GM23338 (cell line): Measurements from ENCODE around the gene RGS3. TPM values are rescaled to one million over a fixed set of nuclear protein-coding genes. Genes with fewer than 3 reads are reported as not detected.

Experiments used
- ATAC-seq: fragments of 200-7000 bp; cut with Tn5 transposase; 3 replicates; pipeline ENCODE4 v1.9.1; 2020
- DNase-seq: peaks from one replicate; pipeline ENCODE4 v3.0.0-alpha.2; 2015; ENCODE audit warnings: low spot score
- H2AFZ ChIP-seq: fragments of 200-600 bp; sonication (generic); 2 replicates; pipeline ENCODE4 v1.8.0; 2016; ENCODE audit warnings: antibody characterized with exemption, mild to moderate bottlenecking, moderate library complexity
- H3F3A ChIP-seq: fragments of 200-600 bp; sonication (generic); replicated peaks from 2 replicates; pipeline ENCODE4 v1.8.0; 2017; ENCODE audit warnings: antibody characterized with exemption, mixed run types, low read depth
- H3K27ac ChIP-seq: fragments of 200-600 bp; sonication (generic); 2 replicates; pipeline ENCODE4 v1.6.1; 2016; ENCODE audit warnings: low read depth
- H3K27me3 ChIP-seq: fragments of 200-600 bp; sonication (generic); 2 replicates; pipeline ENCODE4 v1.8.0; 2016; ENCODE audit warnings: mild to moderate bottlenecking, mixed run types, moderate library complexity; ENCODE audit not compliant: insufficient read depth
- H3K36me3 ChIP-seq: fragments of 200-600 bp; sonication (generic); 2 replicates; pipeline ENCODE4 v1.8.0; 2016; ENCODE audit warnings: mild to moderate bottlenecking; ENCODE audit not compliant: insufficient read depth
- H3K4me1 ChIP-seq: fragments of 200-600 bp; sonication (generic); 2 replicates; pipeline ENCODE4 v1.8.0; 2016; ENCODE audit warnings: mild to moderate bottlenecking, moderate library complexity; ENCODE audit not compliant: insufficient read depth
- H3K4me2 ChIP-seq: fragments of 200-600 bp; sonication (generic); 2 replicates; pipeline ENCODE4 v1.7.1; 2017; ENCODE audit warnings: mixed run types
- H3K4me3 ChIP-seq: fragments of 200-600 bp; sonication (generic); 2 replicates; pipeline ENCODE4 v1.6.1; 2016; ENCODE audit warnings: mixed run types
- H3K79me2 ChIP-seq: fragments of 200-600 bp; sonication (generic); replicated peaks from 2 replicates; pipeline ENCODE4 v1.8.0; 2017; ENCODE audit warnings: mild to moderate bottlenecking; ENCODE audit not compliant: insufficient read depth
- H3K9me2 ChIP-seq: fragments of 200-600 bp; sonication (generic); 2 replicates; pipeline ENCODE4 v1.8.0; 2017; ENCODE audit not compliant: insufficient read depth
- H4K20me1 ChIP-seq: fragments of 200-600 bp; sonication (generic); replicated peaks from 2 replicates; pipeline ENCODE4 v1.8.0; 2017; ENCODE audit warnings: mild to moderate bottlenecking; ENCODE audit not compliant: insufficient read depth
- H3K27ac Mint-ChIP-seq: 2 replicates; pipeline ENCODE4 v1.8.0; 2020; ENCODE audit warnings: inconsistent platforms, mild to moderate bottlenecking, moderate library complexity, mixed read lengths
- H3K27me3 Mint-ChIP-seq: 3 replicates; pipeline ENCODE4 v1.8.0; 2022; ENCODE audit warnings: low read depth, mild to moderate bottlenecking, moderate library complexity, mixed read lengths, inconsistent platforms; ENCODE audit not compliant: insufficient read depth, poor library complexity
- H3K36me3 Mint-ChIP-seq: 3 replicates; pipeline ENCODE4 v1.8.0; 2021; ENCODE audit warnings: low read depth, mild to moderate bottlenecking, inconsistent platforms, moderate library complexity, mixed read lengths
- H3K4me1 Mint-ChIP-seq: 3 replicates; pipeline ENCODE4 v1.8.0; 2020; ENCODE audit warnings: mild to moderate bottlenecking, inconsistent platforms, mixed read lengths
- H3K4me3 Mint-ChIP-seq: 3 replicates; pipeline ENCODE4 v1.8.0; 2021; ENCODE audit warnings: moderate library complexity, mild to moderate bottlenecking, inconsistent platforms, mixed read lengths
- H3K9me3 Mint-ChIP-seq: 3 replicates; pipeline ENCODE4 v1.8.0; 2020; ENCODE audit warnings: moderate library complexity, mild to moderate bottlenecking, inconsistent platforms, mixed read lengths
- CREB1 ChIP-seq: fragments of 250-450 bp; sonication (Bioruptor Pico); IDR thresholded peaks from 2 replicates; pipeline ENCODE4 v1.5.0; 2020; ENCODE audit warnings: low read depth, mild to moderate bottlenecking, moderate library complexity
- ETS1 ChIP-seq: IDR thresholded peaks from 2 replicates; pipeline ENCODE4 v1.6.1; 2016; ENCODE audit warnings: antibody characterized with exemption
- EZH2 ChIP-seq: fragments of 200-600 bp; sonication (generic); IDR thresholded peaks from one replicate; pipeline ENCODE4 v1.8.0; 2017; ENCODE audit warnings: antibody characterized with exemption, mild to moderate bottlenecking, low read depth; ENCODE audit not compliant: unreplicated experiment
- JUNB ChIP-seq: IDR thresholded peaks from one replicate; pipeline ENCODE4 v1.6.1; 2016; ENCODE audit warnings: antibody characterized with exemption; ENCODE audit not compliant: unreplicated experiment
- NANOG ChIP-seq: IDR thresholded peaks from 2 replicates; pipeline ENCODE4 v1.6.1; 2016; ENCODE audit warnings: antibody characterized with exemption, borderline replicate concordance
- POLR2AphosphoS5 ChIP-seq: IDR thresholded peaks from 2 replicates; pipeline ENCODE4 v1.6.1; 2016; ENCODE audit warnings: antibody characterized with exemption, low read depth
- ZNF114 ChIP-seq: fragments of 250-450 bp; sonication (Bioruptor Pico); IDR thresholded peaks from 2 replicates; pipeline ENCODE4 v1.5.0; 2020; ENCODE audit warnings: mild to moderate bottlenecking, moderate library complexity
- ZNF331 ChIP-seq: fragments of 250-450 bp; sonication (Bioruptor Pico); IDR thresholded peaks from 2 replicates; pipeline ENCODE4 v1.5.0; 2020; ENCODE audit warnings: low read depth, mild to moderate bottlenecking, moderate library complexity
- polyA plus RNA-seq: library from polyadenylated mRNA; unstranded; fragments of >200 nt; fragmentation: Nextera tagmentation; extraction: Ambion mirVana; gene quantifications from 2 replicates; pipeline ENCODE4 v1.2.1, GENCODE V29; 2016
- total RNA-seq: library from RNA; depleted of rRNA; stranded (reverse); fragments of >200 nt; shearing (Covaris generic); gene quantifications from 2 replicates; pipeline ENCODE4 v1.2.3, GENCODE V29; 2014
- TF ChIP-seq, protein P1 (sequence below), 2 experiments: fragments of 200-600 bp in 1 of 2; sonication (generic) in 1 of 2; conservative IDR thresholded peaks; 2 replicates each; pipeline versions ENCODE4 v1.5.1 to v1.6.1; 2016 to 2017; ENCODE audit warnings: antibody characterized with exemption in 2 of 2, low read depth in 2 of 2, mild to moderate bottlenecking in 2 of 2, moderate library complexity in 1 of 2
- TF ChIP-seq, protein P2 (sequence below): IDR thresholded peaks from one replicate; pipeline ENCODE4 v1.6.1; 2018; ENCODE audit warnings: antibody characterized with exemption; ENCODE audit not compliant: unreplicated experiment

Gene RGS3
- total and polyA plus RNA-seq, 2 experiments from 2014 or later = 14.2 to 24.3 TPM

- TF ChIP-seq, protein P1, sequence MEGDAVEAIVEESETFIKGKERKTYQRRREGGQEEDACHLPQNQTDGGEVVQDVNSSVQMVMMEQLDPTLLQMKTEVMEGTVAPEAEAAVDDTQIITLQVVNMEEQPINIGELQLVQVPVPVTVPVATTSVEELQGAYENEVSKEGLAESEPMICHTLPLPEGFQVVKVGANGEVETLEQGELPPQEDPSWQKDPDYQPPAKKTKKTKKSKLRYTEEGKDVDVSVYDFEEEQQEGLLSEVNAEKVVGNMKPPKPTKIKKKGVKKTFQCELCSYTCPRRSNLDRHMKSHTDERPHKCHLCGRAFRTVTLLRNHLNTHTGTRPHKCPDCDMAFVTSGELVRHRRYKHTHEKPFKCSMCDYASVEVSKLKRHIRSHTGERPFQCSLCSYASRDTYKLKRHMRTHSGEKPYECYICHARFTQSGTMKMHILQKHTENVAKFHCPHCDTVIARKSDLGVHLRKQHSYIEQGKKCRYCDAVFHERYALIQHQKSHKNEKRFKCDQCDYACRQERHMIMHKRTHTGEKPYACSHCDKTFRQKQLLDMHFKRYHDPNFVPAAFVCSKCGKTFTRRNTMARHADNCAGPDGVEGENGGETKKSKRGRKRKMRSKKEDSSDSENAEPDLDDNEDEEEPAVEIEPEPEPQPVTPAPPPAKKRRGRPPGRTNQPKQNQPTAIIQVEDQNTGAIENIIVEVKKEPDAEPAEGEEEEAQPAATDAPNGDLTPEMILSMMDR (conservative IDR thresholded peaks at IDR 0.05; ENCODE audit: low read depth in 2 of 2) = no peak
- TF ChIP-seq ETS1 (no peak), JUNB (no peak), ZNF114 (CRISPR knock-in tag) (no peak), NANOG (no peak), POLR2AphosphoS5 (no peak)
These were observed 136.1 kb downstream of the RGS3 start (continued) for GRCh38 chr9:113599646-113600022.

DNA sequence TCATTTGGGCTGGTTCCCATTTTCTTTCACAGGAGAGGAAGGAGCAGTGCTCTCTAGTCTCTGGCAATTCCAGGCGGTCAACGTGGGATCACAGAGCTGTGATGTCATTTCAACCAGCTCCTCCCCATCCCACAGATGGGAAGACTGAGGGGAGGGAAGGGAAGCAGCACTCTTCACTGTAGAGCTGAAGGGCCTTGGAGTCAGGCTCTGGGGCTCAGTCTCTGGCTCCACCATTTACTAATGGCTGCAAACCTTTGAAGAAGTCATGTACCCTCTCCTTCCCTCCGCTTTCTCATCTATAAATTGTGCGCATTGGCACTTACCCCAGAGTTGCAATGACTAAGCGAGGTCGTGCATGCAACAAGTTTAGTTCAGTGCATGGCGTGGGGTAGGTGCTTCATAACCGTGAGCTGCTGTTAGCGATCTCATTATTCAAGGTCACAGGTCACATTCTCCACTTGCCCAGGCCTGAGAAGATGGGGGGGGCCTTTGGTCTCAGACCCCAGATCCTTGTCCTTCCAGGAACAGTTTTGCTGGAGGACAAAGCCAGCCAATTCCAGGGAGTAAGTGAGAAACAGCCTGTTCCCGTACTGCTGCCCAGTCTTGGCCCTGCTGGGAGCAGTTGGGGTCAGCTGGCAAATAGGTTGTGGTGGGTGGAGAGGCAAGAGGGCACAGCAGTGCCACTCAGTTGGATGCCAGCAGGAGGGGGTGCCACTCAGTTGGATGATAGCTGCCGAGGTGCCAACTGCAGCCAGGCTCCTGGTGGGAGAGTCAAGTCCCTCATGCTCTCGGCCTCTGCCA lies 136.7 kb downstream of the RGS3 start:
- H3K27me3 Mint-ChIP-seq = peaks cover 9% of the 10 kb centered on the region
- no peaks in the 10 kb centered on the region for H3K79me2 ChIP-seq
- no peaks in the 10 kb centered on the region for H3K27me3 ChIP-seq
- no peak overlapping the region for H3K27ac Mint-ChIP-seq
- H3K9me2 ChIP-seq = no peaks in the 10 kb centered on the region
- no peaks in the 10 kb centered on the region for H3K9me3 Mint-ChIP-seq
- peaks cover 13% of the 10 kb centered on the region for H3K36me3 Mint-ChIP-seq
- H3K27ac ChIP-seq = no peak overlapping the region
- no peak overlapping the region for H2AFZ ChIP-seq
- H3K4me1 Mint-ChIP-seq = peaks cover 41% of the 10 kb centered on the region
- DNase-seq = no peak
- peaks cover 20% of the 10 kb centered on the region for H3K4me1 ChIP-seq
- H3F3A ChIP-seq = 0 out of 2 replicates have a peak, but pooled peaks cover 4% of the 10 kb centered on the region
- H3K4me3 ChIP-seq = no peak overlapping the region
- H4K20me1 ChIP-seq = no peaks in the 10 kb centered on the region
- no peaks in the 10 kb centered on the region; the same call in 1 of the 2 replicates for H3K36me3 ChIP-seq
- TF ChIP-seq JUNB (no peak), EZH2 (no peak), ZNF331 (CRISPR knock-in tag) (no peak), ZNF114 (CRISPR knock-in tag) (no peak), ETS1 (no peak), CREB1 (CRISPR knock-in tag) (no peak)
- TF ChIP-seq, protein P2, sequence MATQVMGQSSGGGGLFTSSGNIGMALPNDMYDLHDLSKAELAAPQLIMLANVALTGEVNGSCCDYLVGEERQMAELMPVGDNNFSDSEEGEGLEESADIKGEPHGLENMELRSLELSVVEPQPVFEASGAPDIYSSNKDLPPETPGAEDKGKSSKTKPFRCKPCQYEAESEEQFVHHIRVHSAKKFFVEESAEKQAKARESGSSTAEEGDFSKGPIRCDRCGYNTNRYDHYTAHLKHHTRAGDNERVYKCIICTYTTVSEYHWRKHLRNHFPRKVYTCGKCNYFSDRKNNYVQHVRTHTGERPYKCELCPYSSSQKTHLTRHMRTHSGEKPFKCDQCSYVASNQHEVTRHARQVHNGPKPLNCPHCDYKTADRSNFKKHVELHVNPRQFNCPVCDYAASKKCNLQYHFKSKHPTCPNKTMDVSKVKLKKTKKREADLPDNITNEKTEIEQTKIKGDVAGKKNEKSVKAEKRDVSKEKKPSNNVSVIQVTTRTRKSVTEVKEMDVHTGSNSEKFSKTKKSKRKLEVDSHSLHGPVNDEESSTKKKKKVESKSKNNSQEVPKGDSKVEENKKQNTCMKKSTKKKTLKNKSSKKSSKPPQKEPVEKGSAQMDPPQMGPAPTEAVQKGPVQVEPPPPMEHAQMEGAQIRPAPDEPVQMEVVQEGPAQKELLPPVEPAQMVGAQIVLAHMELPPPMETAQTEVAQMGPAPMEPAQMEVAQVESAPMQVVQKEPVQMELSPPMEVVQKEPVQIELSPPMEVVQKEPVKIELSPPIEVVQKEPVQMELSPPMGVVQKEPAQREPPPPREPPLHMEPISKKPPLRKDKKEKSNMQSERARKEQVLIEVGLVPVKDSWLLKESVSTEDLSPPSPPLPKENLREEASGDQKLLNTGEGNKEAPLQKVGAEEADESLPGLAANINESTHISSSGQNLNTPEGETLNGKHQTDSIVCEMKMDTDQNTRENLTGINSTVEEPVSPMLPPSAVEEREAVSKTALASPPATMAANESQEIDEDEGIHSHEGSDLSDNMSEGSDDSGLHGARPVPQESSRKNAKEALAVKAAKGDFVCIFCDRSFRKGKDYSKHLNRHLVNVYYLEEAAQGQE = no peak
- TF ChIP-seq, protein P1 (conservative IDR thresholded peaks at IDR 0.05; ENCODE audit: low read depth in 2 of 2) = no peak
- no peak overlapping the region for H3K4me2 ChIP-seq
- H3K4me3 Mint-ChIP-seq = no peak overlapping the region
- no peak for ATAC-seq
